K562 (cell line): ENCODE results near the gene USP32. TPM values are rescaled to one million over a fixed set of nuclear protein-coding genes. Genes with fewer than 3 reads are reported as not detected.

Experiments
- ATAC-seq: fragments of 200-7000 bp; cut with Tn5 transposase; 3 replicates; pipeline ENCODE4 v1.9.1; 2020; ENCODE audit warnings: moderate library complexity
- BruUV-seq: library from RNA; stranded (reverse); fragments of 400-500 nt; replicated peaks from 2 replicates; lab custom pipeline; 2021; lab: Mats Ljungman, UMichigan
- CTCF ChIA-PET: fragments of 300-600 bp; formaldehyde crosslinking; extraction: SDS; loops from one replicate; lab custom pipeline; 2021; ENCODE audit warnings: low intra/inter-chr PET ratio; lab: Yijun Ruan, JAX
- POLR2A ChIA-PET: fragments of 300-600, 350-650 bp; sonication (Branson Sonifier 250); formaldehyde crosslinking; extraction: SDS; loops from one replicate; lab custom pipeline; 2021; ENCODE audit warnings: antibody characterized with exemption, inconsistent platforms; lab: Yijun Ruan, JAX
- DNase-seq, 4 experiments: peaks; one replicate each; pipeline versions ENCODE4 v3.0.0 to v3.0.0-alpha.2; 2011 to 2018; ENCODE audit warnings: low spot score in 3 of 4, mixed read lengths in 3 of 4; ENCODE audit errors: extremely low read depth in 1 of 4
- FAIRE-seq: peaks from 2 replicates; lab custom pipeline; 2011; peaks lifted over from hg19 to GRCh38; lab: Jason Lieb, UNC
- H2AFZ ChIP-seq: 2 replicates; pipeline ENCODE4 v1.6.0; 2011; ENCODE audit warnings: low read depth, low read length, control low read depth, inconsistent platforms
- H3K27ac ChIP-seq: fragments of 200-600 bp; 3 replicates; pipeline ENCODE4 v1.8.0; 2011; ENCODE audit warnings: low read depth, mild to moderate bottlenecking, control low read depth, inconsistent platforms, low read length, moderate library complexity, mixed read lengths; ENCODE audit errors: extremely low read depth
- H3K27me3 ChIP-seq, 2 experiments: fragments of 300-600 bp in 1 of 2; 2 replicates in 1 of 2; 3 replicates in 1 of 2; pipeline versions ENCODE4 v1.6.0 to v1.8.0; 2011; ENCODE audit warnings: inconsistent platforms in 2 of 2, low read length in 2 of 2, mild to moderate bottlenecking in 1 of 2, mixed read lengths in 1 of 2, moderate library complexity in 1 of 2; ENCODE audit not compliant: control insufficient read depth in 2 of 2, insufficient read depth in 2 of 2
- H3K36me3 ChIP-seq: fragments of 300-600 bp; 3 replicates; pipeline ENCODE4 v1.8.0; 2011; ENCODE audit warnings: mild to moderate bottlenecking, low read length, inconsistent platforms; ENCODE audit not compliant: control insufficient read depth, insufficient read depth
- H3K4me1 ChIP-seq, 2 experiments: fragments of 200-600 bp in 1 of 2; replicated peaks in 1 of 2; 2 replicates in 1 of 2; 3 replicates in 1 of 2; pipeline versions ENCODE4 v1.5.1 to v1.8.0; 2011; ENCODE audit warnings: inconsistent platforms in 2 of 2, low read length in 2 of 2, mild to moderate bottlenecking in 1 of 2, mixed read lengths in 1 of 2, moderate library complexity in 1 of 2; ENCODE audit not compliant: control insufficient read depth in 2 of 2, insufficient read depth in 2 of 2
- H3K4me2 ChIP-seq: 2 replicates; pipeline ENCODE4 v1.6.1; 2011; ENCODE audit warnings: low read length, control low read depth, inconsistent platforms, mixed read lengths; ENCODE audit not compliant: insufficient read depth
- H3K4me3 ChIP-seq: fragments of 200-600 bp; sonication (generic), shearing (Covaris generic); 2 replicates; pipeline ENCODE4 v1.5.1; 2016; ENCODE audit warnings: control low read depth, inconsistent platforms
- H3K79me2 ChIP-seq: fragments of 200-600 bp; 3 replicates; pipeline ENCODE4 v1.8.0; 2011; ENCODE audit warnings: low read length, inconsistent platforms; ENCODE audit not compliant: control insufficient read depth, insufficient read depth
- H3K9ac ChIP-seq, 2 experiments: 2 replicates each; pipeline versions ENCODE4 v1.6.0 to v1.6.1; 2011; ENCODE audit warnings: low read depth in 2 of 2, low read length in 2 of 2, control low read depth in 1 of 2, inconsistent platforms in 1 of 2, mild to moderate bottlenecking in 1 of 2, mixed read lengths in 1 of 2; ENCODE audit not compliant: insufficient read depth in 1 of 2
- H3K9me1 ChIP-seq: one replicate; pipeline ENCODE4 v1.6.0; 2011; ENCODE audit warnings: inconsistent platforms, mild to moderate bottlenecking, low read length, moderate library complexity; ENCODE audit not compliant: control insufficient read depth, insufficient read depth
- H3K9me3 ChIP-seq: replicated peaks from 2 replicates; pipeline ENCODE4 v1.5.1; 2011; ENCODE audit warnings: low read depth, low read length, inconsistent platforms; ENCODE audit not compliant: control insufficient read depth, insufficient read depth
- H4K20me1 ChIP-seq: replicated peaks from 2 replicates; pipeline ENCODE4 v1.6.1; 2011; ENCODE audit warnings: low read length, inconsistent platforms, mixed read lengths; ENCODE audit not compliant: control insufficient read depth, insufficient read depth
- DEAF1 ChIP-seq: fragments of 450-650 bp; formaldehyde crosslinking; IDR thresholded peaks from 2 replicates; pipeline ENCODE4 v1.4.0; 2020; ENCODE audit warnings: mild to moderate bottlenecking, moderate library complexity
- E2F6 ChIP-seq, 2 experiments: IDR thresholded peaks; 2 replicates each; pipeline ENCODE4 v1.6.1; 2011; ENCODE audit warnings: borderline replicate concordance in 1 of 2, control low read depth in 1 of 2, low read depth in 1 of 2, low read length in 1 of 2, mild to moderate bottlenecking in 1 of 2, mixed read lengths in 1 of 2, moderate library complexity in 1 of 2; ENCODE audit not compliant: insufficient read depth in 1 of 2, insufficient read length in 1 of 2, poor library complexity in 1 of 2, severe bottlenecking in 1 of 2; ENCODE audit errors: extremely low read depth in 1 of 2
- EWSR1 ChIP-seq: fragments of 450-650 bp; IDR thresholded peaks from 2 replicates; pipeline ENCODE4 v1.6.1; 2018; ENCODE audit warnings: borderline replicate concordance, mild to moderate bottlenecking, low read depth, moderate library complexity; ENCODE audit not compliant: partially characterized antibody
- NCOR1 ChIP-seq: fragments of 450-650 bp; IDR thresholded peaks from 2 replicates; pipeline ENCODE4 v1.6.1; 2016; ENCODE audit warnings: mild to moderate bottlenecking, moderate library complexity
- NFATC3 ChIP-seq: fragments of 450-650 bp; IDR thresholded peaks from 2 replicates; pipeline ENCODE4 v1.6.1; 2017; ENCODE audit warnings: mild to moderate bottlenecking
- POLR2AphosphoS5 ChIP-seq: IDR thresholded peaks from 2 replicates; pipeline ENCODE4 v1.6.1; 2011; ENCODE audit warnings: mild to moderate bottlenecking, low read depth, low read length, moderate library complexity; ENCODE audit not compliant: control insufficient read depth, insufficient read depth
- RBFOX2 ChIP-seq: fragments of 200-400 bp; formaldehyde crosslinking; IDR thresholded peaks from 2 replicates; pipeline ENCODE4 v1.6.1; 2017; ENCODE audit warnings: low read depth, mild to moderate bottlenecking, low read length, moderate library complexity
- RHOXF2B ChIP-seq: fragments of 250-450 bp; sonication (Bioruptor Pico); conservative IDR thresholded peaks from 2 replicates; pipeline ENCODE4 v1.5.1; 2021
- SRSF3 ChIP-seq: fragments of 200-400 bp; formaldehyde crosslinking; IDR thresholded peaks from 2 replicates; pipeline ENCODE4 v1.6.1; 2016; ENCODE audit warnings: mild to moderate bottlenecking, low read length, moderate library complexity; ENCODE audit not compliant: insufficient read depth
- TFAM ChIP-seq: fragments of 250-450 bp; sonication (Bioruptor Pico); conservative IDR thresholded peaks from 2 replicates; pipeline ENCODE4 v1.5.0; 2021; ENCODE audit warnings: mild to moderate bottlenecking, moderate library complexity
- XRCC5 ChIP-seq: fragments of 200-400 bp; formaldehyde crosslinking; IDR thresholded peaks from 2 replicates; pipeline ENCODE4 v1.6.1; 2017; ENCODE audit warnings: low read depth, mild to moderate bottlenecking, low read length
- ZBTB11 ChIP-seq, 3 experiments: fragments of 200-800 bp in 1 of 3; fragments of 250-450 bp in 1 of 3; fragments of 450-650 bp in 1 of 3; sonication (Bioruptor Pico) in 1 of 3; sonication (Bioruptor generic) in 1 of 3; formaldehyde crosslinking in 1 of 3; IDR thresholded peaks; 2 replicates each; pipeline versions ENCODE4 v1.6.1 to v1.8.0; 2016 to 2022; ENCODE audit warnings: mild to moderate bottlenecking in 2 of 3, missing genetic modification characterization in 2 of 3, missing compliant biosample characterization in 1 of 3, moderate library complexity in 1 of 3
- WGBS: fragments of 100-300 bp; shearing (Covaris generic); methylation state at CpG from one replicate; pipeline ENCODE4 v1.1.6; 2016; ENCODE audit warnings: low coverage, mixed read lengths; ENCODE audit not compliant: insufficient coverage; ENCODE audit errors: missing lambda C conversion rate; 5-methylcytosine and 5-hydroxymethylcytosine counted together
- in situ Hi-C: fragments of 300-500 bp; cut with MboI; formaldehyde crosslinking; loops from 4 replicates; pipeline ENCODE4 v1.15.0; 2018; ENCODE audit warnings: inconsistent platforms, mixed read lengths
- intact Hi-C: fragments of 100-400 bp; cut with micrococcal nuclease; formaldehyde crosslinking; loops from 2 replicates; pipeline ENCODE4 v1.14.2; 2022
- polyA plus RNA-seq, 8 experiments: library from polyadenylated mRNA; depleted of rRNA in 4 of 8; stranded (reverse) in 5 of 8; unstranded in 3 of 8; fragments of >200 nt; fragmentation: Nextera tagmentation in 2 of 8; fragmentation: Illumina TruSeq in 1 of 8; extraction: Ambion mirVana in 2 of 8; extraction: Trizol in 1 of 8; gene quantifications; 2 replicates each; pipeline versions ENCODE4 v1.2.1 to v1.2.3, GENCODE V29; 2011 to 2014; ENCODE audit warnings: inconsistent platforms in 1 of 8, missing spikeins in 1 of 8
- total RNA-seq, 7 experiments: library from RNA; depleted of rRNA in 6 of 7; stranded (reverse); fragments of >200 nt in 6 of 7; fragmentation: Illumina TruSeq in 2 of 7; extraction: Trizol in 2 of 7; gene quantifications; 2 replicates each; pipeline versions ENCODE4 v1.2.1 to v1.2.3, GENCODE V29; 2011 to 2021; ENCODE audit warnings: low replicate concordance in 1 of 7

Gene USP32
- total and polyA plus RNA-seq, 9 of the 15 experiments (the other 6 are each of a cell fraction or from before 2014, with no cell fraction given) = 18.0 to 69.3 (median 47.1) TPM

- ATAC-seq (no peak), FAIRE-seq (no peak), DNase-seq (no peak)
- Histone ChIP-seq H3K27ac (no peak overlapping the region), H4K20me1 (peaks cover 19% of the 10 kb centered on the region), H3K9me3 (no peaks in the 10 kb centered on the region), H3K4me1 (peaks cover 4 to 34% of the 10 kb centered on the region in 2 experiments; a peak in 4 of 5 replicates), H3K9me1 (peaks cover 3% of the 10 kb centered on the region), H2AFZ (no peak overlapping the region), H3K4me3 (no peak overlapping the region), H3K79me2 (no peaks in the 10 kb centered on the region), H3K27me3 (peaks cover 22 to 47% of the 10 kb centered on the region in 2 experiments; a peak in 4 of 5 replicates), H3K4me2 (no peak overlapping the region), H3K36me3 (no peaks in the 10 kb centered on the region), H3K9ac (no peak overlapping the region)
- in situ Hi-C loops (loop anchor here (10.0 kb wide), 1 partner anchor 283 kb away; the partner anchor contains the start of gene CHCT1), intact Hi-C loops (loop anchor here (10.0 kb wide), 1 partner anchor 493 kb away; no protein-coding TSS in a partner anchor)
- 39% methylated on average over 45 of the region's 52 CpGs for WGBS
- POLR2A ChIA-PET = interaction anchor here (1.0 kb wide), 1 partner anchor 10 kb away, joined by 4 read pairs; no protein-coding TSS in a partner anchor
- CTCF ChIA-PET = interaction anchor here (0.6 to 2.4 kb wide), 2 partner anchors 91 to 295 kb away, joined by 3 to 14 read pairs; no protein-coding TSS in a partner anchor
- BruUV-seq = no TSS peak
- no peak for TF ChIP-seq TFAM (CRISPR knock-in tag)
- no peak for TF ChIP-seq SRSF3
- TF ChIP-seq RBFOX2 = no peak
- peak; percentile 66 for TF ChIP-seq EWSR1
- no peak for TF ChIP-seq POLR2AphosphoS5
- TF ChIP-seq XRCC5 = no peak
- no peak for TF ChIP-seq E2F6 (IDR thresholded peaks at IDR 0.05; ENCODE audit: borderline replicate concordance in 1 of 2, extremely low read depth in 1 of 2, insufficient read depth in 1 of 2, insufficient read length in 1 of 2, low read depth in 1 of 2, low read length in 1 of 2, poor library complexity in 1 of 2, severe bottlenecking in 1 of 2)
- peak in 1 of 3 experiments; percentile 90; a peak in 2 of 6 replicates for TF ChIP-seq ZBTB11 (CRISPR knock-in tag; IDR thresholded peaks at IDR 0.05)
- no peak for TF ChIP-seq NCOR1
- no peak for TF ChIP-seq DEAF1
- TF ChIP-seq RHOXF2B (CRISPR knock-in tag) = no peak
- TF ChIP-seq NFATC3 = no peak
Observed at GRCh38 chr17:60141111-60142018, 250.6 kb downstream of the USP32 start.
